ENCODE results near the gene RHBDL3. TPM values are rescaled to one million over a fixed set of nuclear protein-coding genes. Genes with fewer than 3 reads are reported as not detected.

The RHBDL3 gene
- total RNA-seq, 2 experiments from 2014 or later = 0.15 TPM; not detected in 1

DNA sequence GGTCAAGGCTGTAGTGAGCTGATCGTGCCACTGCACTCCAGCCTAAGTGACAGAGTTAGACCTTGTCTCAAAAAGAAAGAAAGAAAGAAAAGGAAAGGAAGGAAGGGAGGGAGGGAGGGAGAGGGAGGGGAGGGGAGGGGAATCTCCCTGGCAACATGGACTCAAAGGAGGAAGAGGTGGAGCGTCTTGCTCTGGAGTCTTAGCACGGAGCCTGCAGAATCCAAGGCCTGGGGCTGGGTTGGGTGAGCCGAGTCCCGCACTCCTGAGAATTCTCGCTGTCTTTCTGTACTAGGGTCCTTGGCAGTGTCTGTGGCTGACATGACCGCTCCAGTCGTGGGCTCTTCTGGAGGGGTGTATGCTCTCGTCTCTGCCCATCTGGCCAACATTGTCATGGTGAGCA lies 39.4 kb downstream of the RHBDL3 start:
- intact Hi-C loops (cut with micrococcal nuclease; ENCODE audit: unreplicated experiment) = no loop called here
- Histone ChIP-seq H3K36me3 (ENCODE audit: insufficient read depth, low read length) (no peaks in the 10 kb centered on the region), H3K79me2 (ENCODE audit: insufficient read depth, low read depth, low read length) (no peaks in the 10 kb centered on the region), H3K9me3 (ENCODE audit: low read length) (no peaks in the 10 kb centered on the region), H4K20me1 (ENCODE audit: insufficient read depth, low read length) (no peaks in the 10 kb centered on the region), H2AFZ (ENCODE audit: low read length) (no peak overlapping the region), H3K4me3 (ENCODE audit: low read depth, low read length, poor library complexity, severe bottlenecking) (no peak overlapping the region), H3K9me2 (ENCODE audit: insufficient read depth, low read length) (no peaks in the 10 kb centered on the region), H3K4me1 (ENCODE audit: insufficient read depth, low read length, poor library complexity, severe bottlenecking) (peaks cover 5% of the 10 kb centered on the region), H3K27ac (ENCODE audit: low read depth, low read length, poor library complexity, severe bottlenecking) (no peak overlapping the region), H3K4me2 (ENCODE audit: low read length) (no peak overlapping the region)
- CTCF ChIA-PET (ENCODE audit: unreplicated experiment) = no interaction called here
- no TSS peak for BruUV-seq (replicated peaks)
- no peak for DNase-seq (ENCODE audit: low spot score)
- POLR2A ChIA-PET = no interaction called here
- TF ChIP-seq, protein P1, sequence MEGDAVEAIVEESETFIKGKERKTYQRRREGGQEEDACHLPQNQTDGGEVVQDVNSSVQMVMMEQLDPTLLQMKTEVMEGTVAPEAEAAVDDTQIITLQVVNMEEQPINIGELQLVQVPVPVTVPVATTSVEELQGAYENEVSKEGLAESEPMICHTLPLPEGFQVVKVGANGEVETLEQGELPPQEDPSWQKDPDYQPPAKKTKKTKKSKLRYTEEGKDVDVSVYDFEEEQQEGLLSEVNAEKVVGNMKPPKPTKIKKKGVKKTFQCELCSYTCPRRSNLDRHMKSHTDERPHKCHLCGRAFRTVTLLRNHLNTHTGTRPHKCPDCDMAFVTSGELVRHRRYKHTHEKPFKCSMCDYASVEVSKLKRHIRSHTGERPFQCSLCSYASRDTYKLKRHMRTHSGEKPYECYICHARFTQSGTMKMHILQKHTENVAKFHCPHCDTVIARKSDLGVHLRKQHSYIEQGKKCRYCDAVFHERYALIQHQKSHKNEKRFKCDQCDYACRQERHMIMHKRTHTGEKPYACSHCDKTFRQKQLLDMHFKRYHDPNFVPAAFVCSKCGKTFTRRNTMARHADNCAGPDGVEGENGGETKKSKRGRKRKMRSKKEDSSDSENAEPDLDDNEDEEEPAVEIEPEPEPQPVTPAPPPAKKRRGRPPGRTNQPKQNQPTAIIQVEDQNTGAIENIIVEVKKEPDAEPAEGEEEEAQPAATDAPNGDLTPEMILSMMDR (conservative IDR thresholded peaks at IDR 0.05; ENCODE audit: low read length) = no peak
- no peak for TF ChIP-seq EZH2phosphoT487 (IDR thresholded peaks at IDR 0.05; ENCODE audit: borderline replicate concordance, low read depth, low read length)

DNA sequence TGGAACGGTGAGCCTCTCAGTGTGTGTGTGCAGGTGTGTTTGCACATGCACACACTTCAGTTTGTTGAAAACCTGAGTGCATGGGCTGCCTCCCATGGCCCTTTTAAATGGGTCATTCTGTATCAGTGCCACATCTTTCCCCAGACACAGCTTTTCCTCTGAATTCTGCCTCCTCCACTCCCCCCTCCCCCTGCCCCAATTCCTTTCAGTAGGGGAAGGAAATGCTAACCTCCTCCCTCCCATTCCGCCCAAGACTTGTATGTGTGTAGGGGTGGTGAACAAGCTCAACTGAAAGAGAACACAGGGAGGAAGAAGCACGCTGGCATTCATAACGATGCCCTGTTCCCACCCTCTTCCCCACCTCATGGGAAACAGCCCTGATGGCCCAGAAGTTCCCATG lies 42.0 kb downstream of the RHBDL3 start:
- H3K4me2 ChIP-seq (ENCODE audit: low read length) = no peak overlapping the region

DNA sequence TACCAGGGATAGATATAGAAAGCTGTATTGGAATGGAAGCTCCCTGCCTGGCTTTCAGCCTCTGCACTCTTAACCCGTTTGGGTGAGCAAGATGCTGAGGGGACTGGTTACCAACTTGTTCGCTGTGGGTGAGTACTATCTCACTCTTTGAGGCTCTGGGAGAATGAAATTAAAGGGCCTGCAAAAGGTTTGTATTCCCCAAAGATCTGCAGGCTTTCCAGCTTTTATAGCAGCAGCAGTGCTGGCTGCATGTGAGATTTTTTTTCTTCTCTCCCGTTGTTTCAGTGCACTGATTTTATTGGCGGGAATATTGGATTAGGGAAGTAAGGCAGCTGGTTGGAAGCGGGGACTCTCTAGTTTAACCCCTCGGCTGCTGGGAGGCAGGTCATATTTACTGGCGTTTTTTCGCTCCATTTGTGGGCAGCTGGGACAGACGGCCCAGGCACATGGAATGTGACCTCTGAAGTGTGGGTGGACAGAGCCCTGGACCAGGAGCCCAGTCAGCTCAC lies 45.5 kb downstream of the RHBDL3 start:
- H3K4me2 ChIP-seq (ENCODE audit: low read length) = peak overlapping the region; percentile 63
- TF ChIP-seq EZH2phosphoT487 (IDR thresholded peaks at IDR 0.05; ENCODE audit: borderline replicate concordance, low read depth, low read length) = no peak
- TF ChIP-seq, protein P1 (conservative IDR thresholded peaks at IDR 0.05; ENCODE audit: low read length) = no peak
- H3K36me3 ChIP-seq (ENCODE audit: insufficient read depth, low read length) = no peaks in the 10 kb centered on the region
- peak overlapping the region; percentile 29 for H3K4me3 ChIP-seq (ENCODE audit: low read depth, low read length, poor library complexity, severe bottlenecking)
- ChIA-PET POLR2A (interaction anchor here (0.6 to 1.4 kb wide), 5 partner anchors 16 to 468 kb away, joined by 3 to 6 read pairs (median 4); no protein-coding TSS in a partner anchor), CTCF (ENCODE audit: unreplicated experiment) (no interaction called here)
- peak overlapping the region; percentile 69 for H3K27ac ChIP-seq (ENCODE audit: low read depth, low read length, poor library complexity, severe bottlenecking)
- intact Hi-C loops (cut with micrococcal nuclease; ENCODE audit: unreplicated experiment) = no loop called here
- H4K20me1 ChIP-seq (ENCODE audit: insufficient read depth, low read length) = no peaks in the 10 kb centered on the region
- no peaks in the 10 kb centered on the region for H3K9me3 ChIP-seq (ENCODE audit: low read length)
- no TSS peak for BruUV-seq (replicated peaks)
- peak overlapping the region; percentile 67; the same call in 1 of the 2 replicates for H2AFZ ChIP-seq (ENCODE audit: low read length)
- H3K9me2 ChIP-seq (ENCODE audit: insufficient read depth, low read length) = no peaks in the 10 kb centered on the region
- no peaks in the 10 kb centered on the region for H3K79me2 ChIP-seq (ENCODE audit: insufficient read depth, low read depth, low read length)
- peaks cover 28% of the 10 kb centered on the region for H3K4me1 ChIP-seq (ENCODE audit: insufficient read depth, low read length, poor library complexity, severe bottlenecking)
- peak; percentile 36 for DNase-seq (ENCODE audit: low spot score)

More for the DNA sequence above, 42.0 kb downstream of the RHBDL3 start:
- ChIA-PET CTCF (ENCODE audit: unreplicated experiment) (no interaction called here), POLR2A (no interaction called here)
- TF ChIP-seq EZH2phosphoT487 (IDR thresholded peaks at IDR 0.05; ENCODE audit: borderline replicate concordance, low read depth, low read length) = no peak
- TF ChIP-seq, protein P1 (conservative IDR thresholded peaks at IDR 0.05; ENCODE audit: low read length) = no peak
- Histone ChIP-seq H2AFZ (ENCODE audit: low read length) (no peak overlapping the region), H3K79me2 (ENCODE audit: insufficient read depth, low read depth, low read length) (no peaks in the 10 kb centered on the region), H3K9me3 (ENCODE audit: low read length) (no peaks in the 10 kb centered on the region), H3K27ac (ENCODE audit: low read depth, low read length, poor library complexity, severe bottlenecking) (no peak overlapping the region), H3K36me3 (ENCODE audit: insufficient read depth, low read length) (no peaks in the 10 kb centered on the region), H3K4me3 (ENCODE audit: low read depth, low read length, poor library complexity, severe bottlenecking) (no peak overlapping the region), H3K9me2 (ENCODE audit: insufficient read depth, low read length) (no peaks in the 10 kb centered on the region), H4K20me1 (ENCODE audit: insufficient read depth, low read length) (no peaks in the 10 kb centered on the region), H3K4me1 (ENCODE audit: insufficient read depth, low read length, poor library complexity, severe bottlenecking) (peaks cover 23% of the 10 kb centered on the region)
- intact Hi-C loops (cut with micrococcal nuclease; ENCODE audit: unreplicated experiment) = no loop called here
- DNase-seq (ENCODE audit: low spot score) = no peak
- BruUV-seq (replicated peaks) = no TSS peak

Measured in OCI-LY7 (cell line).